A673 (cell line): Measurements from ENCODE around the gene INPP5B. TPM values are rescaled to one million over a fixed set of nuclear protein-coding genes. Genes with fewer than 3 reads are reported as not detected.
"Not testable (repeated sequence)": the region's sequence is repeated elsewhere in the genome, so short reads cannot be mapped to it uniquely, and the experiment has no call there.

ENCODE experiments used
- BruUV-seq: library from RNA; stranded (reverse); fragments of 400-500 nt; replicated peaks from 2 replicates; lab custom pipeline; 2021; lab: Mats Ljungman, UMichigan
- CTCF ChIA-PET: fragments of 300-600 bp; sonication (Branson Sonifier 250); formaldehyde crosslinking; loops from one replicate; lab custom pipeline; 2022; ENCODE audit warnings: antibody characterized with exemption; lab: Charles Lee
- POLR2A ChIA-PET: fragments of 300-600 bp; sonication (Branson Sonifier 250); formaldehyde crosslinking; loops from one replicate; lab custom pipeline; 2022; ENCODE audit warnings: antibody characterized with exemption; ENCODE audit not compliant: low non-redundant PET; lab: Charles Lee
- DNase-seq: peaks from one replicate; pipeline ENCODE4 v3.0.0-alpha.2; 2015; ENCODE audit warnings: low spot score
- H3K27ac ChIP-seq: fragments of 200-600 bp; sonication (generic); 2 replicates; pipeline ENCODE4 v1.5.1; 2016; ENCODE audit warnings: mixed run types, low read depth, mild to moderate bottlenecking, mixed read lengths, antibody characterized with exemption, low read length; ENCODE audit not compliant: poor library complexity, severe bottlenecking
- H3K27me3 ChIP-seq: fragments of 200-600 bp; sonication (generic); replicated peaks from 2 replicates; pipeline ENCODE4 v1.6.1; 2017; ENCODE audit warnings: mixed run types, low read depth, mild to moderate bottlenecking, mixed read lengths, antibody characterized with exemption, low read length; ENCODE audit not compliant: insufficient read depth, poor library complexity
- H3K36me3 ChIP-seq: fragments of 200-600 bp; sonication (generic); 2 replicates; pipeline ENCODE4 v1.6.1; 2016; ENCODE audit warnings: mixed run types, mild to moderate bottlenecking, mixed read lengths, antibody characterized with exemption, low read length; ENCODE audit not compliant: insufficient read depth, poor library complexity, severe bottlenecking
- H3K4me1 ChIP-seq: fragments of 200-600 bp; sonication (generic); 2 replicates; pipeline ENCODE4 v1.6.1; 2017; ENCODE audit warnings: mixed run types, mild to moderate bottlenecking, mixed read lengths, antibody characterized with exemption, low read length; ENCODE audit not compliant: insufficient read depth, poor library complexity, severe bottlenecking
- H3K4me3 ChIP-seq: fragments of 200-600 bp; sonication (generic); 2 replicates; pipeline ENCODE4 v1.5.1; 2016; ENCODE audit warnings: low read depth, mixed run types, mild to moderate bottlenecking, mixed read lengths, low read length; ENCODE audit not compliant: poor library complexity, severe bottlenecking
- H3K9me3 ChIP-seq: fragments of 200-600 bp; sonication (generic); 2 replicates; pipeline ENCODE4 v1.6.1; 2016; ENCODE audit warnings: mixed run types, low read depth, mild to moderate bottlenecking, mixed read lengths, antibody characterized with exemption, low read length; ENCODE audit not compliant: poor library complexity, severe bottlenecking
- CTCF ChIP-seq: fragments of 300-800, 200-600 bp; sonication (generic); conservative IDR thresholded peaks from 2 replicates; pipeline ENCODE4 v1.5.1; 2017; ENCODE audit warnings: low read depth, mild to moderate bottlenecking, antibody characterized with exemption, low read length, moderate library complexity, mixed read lengths
- EZH2 ChIP-seq: fragments of 200-600 bp; sonication (generic); IDR thresholded peaks from 2 replicates; pipeline ENCODE4 v1.6.1; 2017; ENCODE audit warnings: borderline replicate concordance, low read depth, mild to moderate bottlenecking, mixed read lengths, antibody characterized with exemption, low read length; ENCODE audit not compliant: poor library complexity, severe bottlenecking
- intact Hi-C: fragments of 100-400 bp; cut with micrococcal nuclease; formaldehyde crosslinking; loops from one replicate; pipeline ENCODE4 v1.10.0; 2022; ENCODE audit not compliant: unreplicated experiment
- total RNA-seq: library from RNA; stranded (reverse); gene quantifications from 2 replicates; pipeline ENCODE4 v1.2.3, GENCODE V29; 2021

INPP5B gene
- total RNA-seq, 1 experiment from 2014 or later, result 15.6 TPM

- DNase-seq, result no peak
- Histone ChIP-seq H3K9me3 (no peaks in the 10 kb centered on the region), H3K4me3 (no peak overlapping the region), H3K4me1 (no peaks in the 10 kb centered on the region), H3K27me3 (no peaks in the 10 kb centered on the region), H3K36me3 (no peaks in the 10 kb centered on the region), H3K27ac (no peak overlapping the region)
- CTCF ChIA-PET, result interaction anchor here (0.6 kb wide), 1 partner anchor 39 kb away, joined by 8 read pairs; no protein-coding TSS in a partner anchor
- BruUV-seq, result no TSS peak
- intact Hi-C loops, result no loop called here
- POLR2A ChIA-PET, result no interaction called here
- TF ChIP-seq EZH2 (no peak), CTCF (no peak)
Measured at GRCh38 chr1:37914719-37915475, 32.0 kb downstream of the INPP5B start.

GRCh38 chr1:37911478-37911877 is 35.4 kb downstream of the INPP5B start:
- H3K4me3 ChIP-seq, CTCF ChIA-PET, DNase-seq, BruUV-seq, H3K27me3 ChIP-seq, H3K4me1 ChIP-seq, H3K36me3 ChIP-seq, H3K9me3 ChIP-seq, intact Hi-C loops, H3K27ac ChIP-seq, POLR2A ChIA-PET: not testable (repeated sequence)

GRCh38 chr1:37910886-37911285 is 36.0 kb downstream of the INPP5B start:
- H3K4me3 ChIP-seq, POLR2A ChIA-PET, H3K27ac ChIP-seq, CTCF ChIA-PET, H3K9me3 ChIP-seq, BruUV-seq, H3K4me1 ChIP-seq, DNase-seq, H3K36me3 ChIP-seq, intact Hi-C loops, H3K27me3 ChIP-seq: not testable (repeated sequence)

GRCh38 chr1:37908531-37908930 is 38.3 kb downstream of the INPP5B start:
- intact Hi-C loops, H3K36me3 ChIP-seq, H3K27me3 ChIP-seq, DNase-seq, CTCF ChIA-PET, H3K9me3 ChIP-seq, POLR2A ChIA-PET, H3K27ac ChIP-seq, H3K4me3 ChIP-seq, BruUV-seq, H3K4me1 ChIP-seq: not testable (repeated sequence)

- intact Hi-C loops, POLR2A ChIA-PET, CTCF ChIA-PET: not testable (repeated sequence)
Measured at GRCh38 chr1:37907416-37908125, 39.3 kb downstream of the INPP5B start.

GRCh38 chr1:37906591-37906990 is 40.3 kb downstream of the INPP5B start:
- DNase-seq, H3K9me3 ChIP-seq, CTCF ChIA-PET, intact Hi-C loops, BruUV-seq, H3K4me1 ChIP-seq, H3K27ac ChIP-seq, POLR2A ChIA-PET, H3K4me3 ChIP-seq, H3K27me3 ChIP-seq, H3K36me3 ChIP-seq: not testable (repeated sequence)

More at GRCh38 chr1:37907416-37908125, 39.3 kb downstream of the INPP5B start:
- not testable (repeated sequence) for H3K4me1 ChIP-seq, BruUV-seq, H3K27ac ChIP-seq, H3K36me3 ChIP-seq, DNase-seq, H3K9me3 ChIP-seq, H3K27me3 ChIP-seq, H3K4me3 ChIP-seq
